ENCODE results near the gene UVRAG. TPM values are rescaled to one million over a fixed set of nuclear protein-coding genes. Genes with fewer than 3 reads are reported as not detected.

The UVRAG gene
- total RNA-seq, 4 donors from 2014 or later, result 27.1 to 35.9 (median 31.0) TPM

GRCh38 chr11:75994616-75995015 is 179.6 kb downstream of the UVRAG start:
- no peaks in the 10 kb centered on the region for H3K36me3 ChIP-seq
- WGBS, 2 donors, result 81 to 86% methylated on average over 3 of the region's 3 CpGs

DNA sequence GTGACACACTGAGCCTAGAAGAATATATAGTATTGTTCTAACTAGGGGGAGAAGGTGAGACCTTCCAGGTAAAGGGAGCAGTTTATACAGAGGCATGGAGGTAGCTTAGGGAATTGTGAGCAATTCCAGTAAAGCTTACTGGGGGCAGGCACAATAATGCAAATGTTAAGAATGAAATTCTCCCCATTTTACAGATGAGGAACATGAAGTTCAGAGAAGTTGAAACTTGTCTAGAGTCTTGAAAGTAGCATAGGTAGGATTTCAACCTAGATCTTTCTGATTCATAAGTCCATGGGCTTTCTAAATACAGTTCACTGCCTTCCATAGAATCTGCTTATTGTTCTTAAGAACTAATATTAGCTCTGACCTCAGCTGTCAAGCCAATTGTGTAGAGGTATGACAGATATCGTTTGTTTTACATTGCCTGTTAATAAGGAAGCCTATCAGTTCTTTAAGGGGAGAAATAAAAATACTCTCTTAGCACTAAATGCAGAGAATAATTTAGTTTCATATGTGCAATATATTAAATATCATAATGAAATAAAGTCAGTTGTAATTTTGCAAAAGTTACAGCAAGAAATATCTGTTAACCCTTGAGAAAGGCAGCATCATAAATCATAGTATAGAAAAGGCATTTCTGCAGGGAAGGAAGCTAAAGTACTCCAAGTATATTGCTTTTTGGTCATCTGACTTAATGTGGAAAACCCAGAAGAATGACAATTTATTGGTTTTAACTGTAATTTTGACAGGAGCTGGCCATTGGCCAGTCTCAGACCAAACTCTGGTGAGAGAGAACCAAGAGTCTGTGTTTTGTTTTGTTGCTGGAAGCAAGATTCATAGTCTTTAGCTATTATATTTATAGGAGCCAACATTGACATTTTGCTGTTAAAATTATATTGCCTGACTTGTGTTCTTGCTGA is 181.8 kb downstream of the UVRAG start:
- Histone ChIP-seq H3K27me3 (no peaks in the 10 kb centered on the region), H3K4me1 (no peaks in the 10 kb centered on the region), H3K36me3 (no peaks in the 10 kb centered on the region), H3K27ac (no peak overlapping the region), H3K4me3 (replicated peaks in 1 of 3) (no peak overlapping the region), H3K9me3 (no peaks in the 10 kb centered on the region)
- intact Hi-C loops (cut with DNase I), result no loop called here
- 80 to 87% methylated on average over 1 of the region's 1 CpG for WGBS, 2 donors
- DNase-seq, result no peak
- TF ChIP-seq POLR2A (IDR thresholded peaks at IDR 0.05), result no peak
- TF ChIP-seq CTCF (IDR thresholded peaks at IDR 0.05), result no peak

More at GRCh38 chr11:75994616-75995015, 179.6 kb downstream of the UVRAG start:
- intact Hi-C loops (cut with DNase I), result no loop called here
- DNase-seq, result no peak
- TF ChIP-seq POLR2A (IDR thresholded peaks at IDR 0.05) (no peak), CTCF (IDR thresholded peaks at IDR 0.05) (no peak)
- Histone ChIP-seq H3K27ac (no peak overlapping the region), H3K9me3 (no peaks in the 10 kb centered on the region), H3K4me3 (replicated peaks in 1 of 3) (no peak overlapping the region), H3K4me1 (no peaks in the 10 kb centered on the region), H3K27me3 (no peaks in the 10 kb centered on the region)

DNA sequence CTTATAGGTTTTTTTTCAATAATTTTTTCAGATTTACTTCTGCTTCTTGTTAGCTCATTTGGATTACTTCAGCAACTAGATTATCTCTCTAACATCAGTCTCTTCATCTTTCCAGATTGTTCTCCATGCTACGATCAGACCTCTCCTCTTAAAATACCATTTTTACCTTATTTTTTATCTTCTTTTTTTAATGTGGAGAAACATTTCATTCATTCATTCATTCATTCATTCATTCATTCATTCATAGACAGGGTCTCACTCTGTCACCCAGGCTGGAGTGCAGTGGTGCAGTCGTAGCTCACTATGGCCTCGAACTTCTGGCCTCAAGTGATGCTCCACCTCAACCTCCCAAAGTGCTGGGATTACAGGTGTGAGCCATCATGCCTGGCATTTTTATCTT is 189.4 kb downstream of the UVRAG start:
- TF ChIP-seq CTCF (IDR thresholded peaks at IDR 0.05) (no peak), POLR2A (IDR thresholded peaks at IDR 0.05) (no peak)
- no peak for DNase-seq
- Histone ChIP-seq H3K4me3 (replicated peaks in 1 of 3) (no peak overlapping the region), H3K9me3 (no peaks in the 10 kb centered on the region), H3K36me3 (peaks cover 5 to 10% of the 10 kb centered on the region in 2 donors), H3K27ac (no peak overlapping the region), H3K4me1 (no peaks in the 10 kb centered on the region), H3K27me3 (no peaks in the 10 kb centered on the region)
- 98% methylated on average over 3 of the region's 3 CpGs for WGBS, 2 donors
- intact Hi-C loops (cut with DNase I), result no loop called here

DNA sequence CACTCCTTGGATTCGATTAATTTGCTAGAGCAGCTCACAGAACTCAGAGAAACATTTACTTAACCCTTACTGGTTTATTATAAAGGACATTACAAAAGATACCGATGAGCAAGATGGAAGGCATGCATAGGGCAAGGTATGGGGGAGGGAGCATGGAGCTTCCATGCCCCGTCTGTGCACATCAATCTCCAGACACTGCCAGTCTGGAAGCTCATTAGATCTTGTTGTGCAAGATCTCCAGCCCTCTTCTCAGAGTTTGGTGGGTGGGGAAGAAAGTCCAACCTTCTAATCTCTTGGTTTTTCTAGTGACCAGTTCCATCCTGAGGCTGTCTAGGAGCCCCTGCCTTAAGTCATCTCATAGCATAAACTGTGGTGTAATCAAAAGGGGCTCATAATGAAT is 190.7 kb downstream of the UVRAG start:
- no peaks in the 10 kb centered on the region for H3K9me3 ChIP-seq
- intact Hi-C loops (cut with DNase I), result no loop called here
- peaks cover 5 to 10% of the 10 kb centered on the region in 2 donors for H3K36me3 ChIP-seq
- H3K4me1 ChIP-seq, result no peaks in the 10 kb centered on the region
- WGBS, 2 donors, result 89 to 100% methylated on average over 3 of the region's 3 CpGs
- H3K27me3 ChIP-seq, result no peaks in the 10 kb centered on the region
- DNase-seq, result no peak
- no peak overlapping the region for H3K4me3 ChIP-seq (replicated peaks in 1 of 3)
- H3K27ac ChIP-seq, result no peak overlapping the region
- TF ChIP-seq CTCF (IDR thresholded peaks at IDR 0.05) (no peak), POLR2A (IDR thresholded peaks at IDR 0.05) (no peak)

GRCh38 chr11:76007166-76007565 is 192.2 kb downstream of the UVRAG start:
- Histone ChIP-seq H3K36me3 (peaks cover 5 to 10% of the 10 kb centered on the region in 2 donors), H3K27ac (no peak overlapping the region), H3K4me1 (no peaks in the 10 kb centered on the region), H3K4me3 (replicated peaks in 1 of 3) (no peak overlapping the region), H3K9me3 (no peaks in the 10 kb centered on the region), H3K27me3 (no peaks in the 10 kb centered on the region)
- DNase-seq, result no peak
- 100% methylated on average over 2 of the region's 2 CpGs for WGBS, 2 donors
- intact Hi-C loops (cut with DNase I), result no loop called here
- TF ChIP-seq CTCF (IDR thresholded peaks at IDR 0.05) (no peak), POLR2A (IDR thresholded peaks at IDR 0.05) (no peak)
